HG03521 (cell line): ENCODE results near the gene RWDD1.
"Not testable (repeated sequence)": the region's sequence is repeated elsewhere in the genome, so short reads cannot be mapped to it uniquely, and the experiment has no call there.

Experiments
- ATAC-seq: cut with Tn5 transposase; IDR thresholded peaks from one replicate; pipeline ENCODE4 v1.9.1; 2021; ENCODE audit warnings: mild to moderate bottlenecking, moderate library complexity; ENCODE audit not compliant: unreplicated experiment

The RWDD1 gene

GRCh38 chr6:116560130-116560529, 11.2 kb upstream of the RWDD1 start:
- no peak for ATAC-seq

GRCh38 chr6:116561377-116562018, 9.8 kb upstream of the RWDD1 start:
- ATAC-seq = no peak

- ATAC-seq = no peak
Measured at GRCh38 chr6:116562019-116562403, 9.3 kb upstream of the RWDD1 start.

GRCh38 chr6:116562614-116563013, 8.7 kb upstream of the RWDD1 start:
- no peak for ATAC-seq

- ATAC-seq = no peak
Measured at GRCh38 chr6:116563830-116564229, 7.5 kb upstream of the RWDD1 start.

- ATAC-seq = no peak
Measured at GRCh38 chr6:116564311-116564710, 7.0 kb upstream of the RWDD1 start.

GRCh38 chr6:116564921-116565872, 6.1 kb upstream of the RWDD1 start:
- no peak for ATAC-seq

GRCh38 chr6:116568111-116568510, 3.2 kb upstream of the RWDD1 start:
- no peak for ATAC-seq

GRCh38 chr6:116568821-116569755, 2.2 kb upstream of the RWDD1 start:
- no peak for ATAC-seq

GRCh38 chr6:116571683-116572000, 338 bp downstream of the RWDD1 start:
- no peak for ATAC-seq

- no peak for ATAC-seq
Measured at GRCh38 chr6:116572162-116572561, 858 bp downstream of the RWDD1 start.

GRCh38 chr6:116575227-116575626, 3.9 kb downstream of the RWDD1 start:
- ATAC-seq = no peak

- ATAC-seq = no peak
Measured at GRCh38 chr6:116577486-116577885, 6.2 kb downstream of the RWDD1 start.

- no peak for ATAC-seq
Measured at GRCh38 chr6:116578335-116578734, 7.0 kb downstream of the RWDD1 start.

- ATAC-seq = no peak
Measured at GRCh38 chr6:116579143-116579542, 7.8 kb downstream of the RWDD1 start.

- no peak for ATAC-seq
Measured at GRCh38 chr6:116580198-116580597, 8.9 kb downstream of the RWDD1 start.

- ATAC-seq = no peak
Measured at GRCh38 chr6:116586276-116586675, 15.0 kb downstream of the RWDD1 start.

GRCh38 chr6:116586738-116587137, 15.4 kb downstream of the RWDD1 start:
- ATAC-seq = no peak

- ATAC-seq = no peak
Measured at GRCh38 chr6:116595247-116595646, 23.9 kb downstream of the RWDD1 start.

- ATAC-seq = no peak
Measured at GRCh38 chr6:116596815-116597214, 25.5 kb downstream of the RWDD1 start.

- not testable (repeated sequence) for ATAC-seq
Measured at GRCh38 chr6:116603916-116604315, 32.6 kb downstream of the RWDD1 start.
